Renal cortical epithelial cell (primary cell): ENCODE results near the gene KCNQ2. TPM values are rescaled to one million over a fixed set of nuclear protein-coding genes. Genes with fewer than 3 reads are reported as not detected.

Experiments used
- DNase-seq: peaks from one replicate; pipeline ENCODE4 v3.0.0-alpha.2; 2011; ENCODE audit warnings: low read depth
- total RNA-seq: library from RNA; depleted of rRNA; stranded (reverse); fragments of >200 nt; gene quantifications from 2 replicates; pipeline ENCODE4 v1.2.3, GENCODE V29; 2014

The KCNQ2 gene
- total RNA-seq, 1 donor from 2014 or later = not detected

DNA sequence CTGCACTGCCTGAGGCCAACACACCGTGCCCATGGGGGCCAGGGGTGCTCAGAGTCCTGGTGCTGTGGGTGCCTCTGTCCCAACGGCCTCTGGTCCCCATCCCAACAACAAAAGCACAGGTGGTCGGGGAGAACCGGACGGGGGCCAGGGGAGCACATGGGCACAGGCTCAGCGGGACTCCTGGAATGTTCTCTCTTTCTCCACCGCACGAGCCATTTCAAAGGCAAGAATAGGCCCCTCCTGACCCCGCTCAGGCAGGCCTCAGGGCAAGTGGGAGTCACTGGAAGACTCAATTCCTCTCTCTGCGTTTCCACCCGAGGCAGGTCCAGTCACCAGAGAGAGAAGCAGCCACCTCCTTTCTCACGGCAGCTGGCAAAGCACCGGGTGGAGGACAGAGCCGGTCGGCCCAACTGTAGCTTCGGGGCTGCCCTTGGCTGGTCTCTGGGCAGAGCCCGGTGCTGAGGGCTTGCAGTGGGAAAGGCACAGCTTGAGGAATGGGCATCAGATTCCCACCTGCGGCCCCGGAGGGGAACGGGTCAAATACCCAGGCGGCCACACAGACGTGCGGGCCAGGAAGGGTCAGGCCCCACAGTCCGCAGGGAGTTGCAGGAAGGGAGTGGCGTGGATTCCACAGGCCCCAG is 55.2 kb downstream of the KCNQ2 start:
- DNase-seq = no peak

DNA sequence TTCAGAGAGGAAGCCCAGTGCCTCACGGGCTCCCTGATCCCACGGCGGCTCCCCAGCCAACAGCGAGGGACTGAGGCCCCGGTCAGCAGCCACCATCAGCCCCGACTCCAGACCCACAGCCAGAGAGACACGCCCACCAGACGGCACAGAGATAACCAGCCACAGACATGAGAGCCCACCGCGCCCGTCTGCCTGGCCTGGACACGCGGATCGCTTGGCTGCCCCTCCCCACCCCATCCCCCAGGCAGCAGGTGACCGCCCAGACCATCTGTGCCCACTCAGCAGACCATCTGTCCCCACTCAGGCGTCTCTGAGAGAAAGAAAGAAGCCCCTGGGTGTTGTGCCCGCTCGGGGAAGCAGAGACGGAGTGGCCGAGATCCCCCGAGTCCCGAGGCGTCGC is 55.8 kb downstream of the KCNQ2 start:
- DNase-seq = no peak

DNA sequence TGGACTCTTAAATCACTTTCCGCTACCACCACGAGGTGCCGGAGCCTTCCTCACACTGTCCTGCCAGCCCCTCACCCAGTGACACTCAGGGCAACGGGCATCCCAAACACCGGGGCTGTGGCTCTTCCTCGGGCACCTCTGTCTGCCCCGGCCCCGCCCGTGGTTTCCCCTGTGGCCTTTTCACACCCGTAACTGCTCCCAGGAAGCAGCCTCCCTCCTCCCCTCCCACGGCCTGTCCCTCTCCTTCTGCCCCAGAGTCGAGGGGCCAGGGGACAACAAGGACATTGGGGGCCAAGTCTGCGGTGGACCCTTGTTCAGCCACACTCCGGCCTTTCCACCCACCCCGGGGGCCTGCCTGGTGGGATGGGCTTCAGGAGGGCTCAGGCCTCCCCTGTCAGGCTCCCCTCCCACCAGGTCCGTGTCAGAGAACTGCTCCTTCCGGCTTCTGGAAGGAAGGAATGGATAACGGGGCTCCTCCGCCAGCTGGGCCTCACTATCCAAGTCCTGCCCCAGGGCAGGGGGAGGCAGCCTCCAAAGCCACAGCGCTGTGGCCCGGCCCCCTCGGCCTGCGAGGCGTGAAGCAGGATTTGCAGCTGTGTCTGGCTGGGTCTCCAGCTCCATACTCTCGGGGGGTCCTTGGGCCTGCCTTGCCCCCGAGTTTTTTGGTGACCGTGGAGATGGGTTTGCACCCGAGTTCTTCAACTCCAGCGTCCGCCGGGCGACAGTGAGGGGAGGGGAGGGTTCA is 56.6 kb downstream of the KCNQ2 start:
- DNase-seq = no peak

DNA sequence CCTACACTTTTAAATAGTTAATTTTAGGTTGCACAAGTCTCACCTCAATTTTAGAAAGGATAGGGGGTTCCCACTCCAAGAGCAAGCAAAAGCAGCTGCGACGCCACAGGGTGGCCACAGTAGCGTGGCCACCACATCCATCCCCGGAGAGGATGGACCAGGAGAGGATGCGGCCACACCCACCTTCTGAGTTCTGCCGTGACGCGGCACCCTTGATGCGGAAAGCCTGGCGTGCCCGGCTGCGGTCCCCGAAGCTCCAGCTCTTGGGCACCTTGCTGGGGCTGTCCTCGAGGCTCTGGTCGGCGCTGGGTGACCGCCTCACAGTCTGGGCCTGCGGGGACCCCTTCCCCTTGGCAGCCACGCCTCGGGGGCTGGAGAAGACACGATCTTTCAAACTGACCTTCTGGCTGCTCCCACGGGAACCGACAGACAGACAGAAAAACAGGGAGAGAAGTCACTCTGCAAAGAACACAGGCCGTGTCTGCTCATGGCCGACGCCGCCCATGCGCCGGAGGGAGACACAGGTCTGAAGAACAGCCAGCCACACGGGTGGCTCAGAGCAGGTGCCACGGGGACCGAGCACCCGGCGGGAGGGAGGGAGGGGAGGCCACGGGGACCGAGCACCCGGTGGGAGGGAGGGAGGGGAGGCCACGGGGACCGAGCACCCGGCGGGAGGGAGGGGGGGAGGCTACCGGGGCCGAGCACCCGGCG is 57.6 kb downstream of the KCNQ2 start:
- DNase-seq = no peak

DNA sequence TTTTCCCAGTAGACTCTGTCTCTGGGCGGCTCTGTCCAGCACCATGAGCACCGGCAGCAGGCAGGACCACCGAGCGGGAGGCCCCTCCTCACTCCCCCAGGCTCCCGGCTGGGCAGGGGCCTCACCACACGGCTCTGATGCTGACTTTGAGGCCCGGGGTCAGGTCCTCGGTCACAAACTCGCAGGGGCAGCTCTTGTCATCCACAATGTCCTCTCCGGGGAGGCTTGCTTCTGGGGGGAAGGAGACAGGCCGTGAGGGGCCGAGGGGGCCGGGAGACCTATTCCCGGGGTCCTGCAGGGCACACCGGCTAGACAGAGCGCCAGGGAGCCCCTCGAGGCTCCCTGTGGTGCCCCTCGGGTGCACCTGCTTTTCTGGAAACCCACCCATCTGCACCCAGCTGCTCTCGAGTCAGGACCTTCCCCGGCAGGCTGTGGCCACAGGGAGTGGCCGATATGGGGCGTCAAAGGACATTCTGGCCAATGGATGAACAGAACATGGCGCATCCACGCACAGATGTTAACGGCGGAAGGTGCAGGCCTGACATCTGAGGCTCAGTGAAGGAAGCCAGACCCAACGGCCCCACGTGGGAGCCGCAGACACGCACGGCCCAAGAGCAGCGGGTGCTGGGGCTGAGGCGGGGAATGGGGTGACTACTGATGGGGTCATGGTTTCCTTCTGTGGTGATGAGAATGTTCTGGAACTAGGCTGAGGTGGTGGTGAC is 58.3 kb downstream of the KCNQ2 start:
- no peak for DNase-seq

DNA sequence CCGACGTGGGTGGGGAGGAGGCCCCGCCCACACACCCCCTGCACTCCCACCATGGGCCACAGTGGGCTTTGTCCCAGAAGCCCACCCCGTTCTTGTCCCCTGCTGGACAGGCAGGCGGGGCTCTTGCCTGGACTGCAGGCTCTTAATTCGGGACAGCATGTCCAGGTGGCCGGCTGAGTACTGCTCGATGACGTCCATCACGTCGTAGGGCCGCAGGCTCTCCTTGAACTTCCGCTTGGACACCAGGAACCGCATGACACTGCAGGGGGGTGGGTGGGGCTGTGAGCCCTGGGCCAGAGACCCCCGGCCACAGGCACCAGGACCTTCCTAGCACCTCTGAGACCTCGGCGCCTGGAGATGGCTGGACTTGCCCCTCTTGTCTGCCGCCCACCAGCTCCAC is 59.1 kb downstream of the KCNQ2 start:
- no peak for DNase-seq

DNA sequence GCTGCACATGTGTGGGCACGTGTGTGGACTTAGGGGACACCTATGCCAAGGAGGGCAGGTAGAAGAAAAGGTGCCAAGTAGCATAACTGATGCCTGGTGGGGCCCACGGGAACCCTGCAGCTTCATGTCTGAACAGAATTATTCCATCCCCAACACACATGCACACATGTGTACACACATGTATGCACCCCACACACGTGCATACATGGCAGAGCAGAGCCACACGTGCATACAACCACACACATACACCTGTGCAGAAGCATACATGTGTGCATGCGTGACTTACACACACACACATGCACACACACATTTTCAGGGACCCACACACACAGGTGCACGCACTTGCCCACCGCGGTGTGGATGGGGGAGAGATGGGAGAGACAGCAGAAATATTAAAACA is 59.6 kb downstream of the KCNQ2 start:
- DNase-seq = no peak

DNA sequence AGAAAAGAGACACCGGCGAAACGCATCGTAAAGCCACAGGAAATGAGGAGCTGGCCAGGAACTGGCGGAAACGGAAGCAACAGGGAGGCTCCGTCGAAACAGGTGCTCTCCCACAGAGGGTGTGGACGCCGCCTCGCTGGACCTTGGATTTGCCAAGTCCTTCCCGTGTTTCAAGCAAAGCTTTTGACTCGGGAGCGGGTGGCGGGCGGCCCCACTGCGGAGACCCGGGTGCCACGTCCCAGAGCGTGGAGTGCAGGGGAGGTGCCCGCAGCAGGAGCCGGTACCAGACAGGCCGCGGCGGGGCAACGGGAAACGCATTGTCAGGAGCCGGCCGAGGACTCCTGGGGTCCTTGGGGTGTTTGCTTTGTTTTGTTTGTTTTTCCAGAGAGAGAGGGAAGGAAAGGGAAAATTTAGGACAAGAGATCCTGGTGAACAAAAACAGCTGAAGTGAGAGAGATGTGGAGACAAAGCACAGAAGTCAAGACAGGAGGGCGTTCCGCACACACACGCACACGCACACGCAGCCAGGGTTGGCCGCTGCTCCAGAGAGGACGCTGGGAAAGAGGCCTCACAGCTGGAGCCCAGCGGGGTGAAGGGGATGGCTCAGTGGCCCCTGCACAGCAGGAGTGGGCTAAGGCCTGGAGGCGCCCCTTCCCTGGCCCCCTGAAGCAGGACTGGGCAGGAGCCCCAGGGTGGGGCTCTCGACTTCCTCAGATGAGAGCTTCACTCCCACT is 60.4 kb downstream of the KCNQ2 start:
- no peak for DNase-seq

DNA sequence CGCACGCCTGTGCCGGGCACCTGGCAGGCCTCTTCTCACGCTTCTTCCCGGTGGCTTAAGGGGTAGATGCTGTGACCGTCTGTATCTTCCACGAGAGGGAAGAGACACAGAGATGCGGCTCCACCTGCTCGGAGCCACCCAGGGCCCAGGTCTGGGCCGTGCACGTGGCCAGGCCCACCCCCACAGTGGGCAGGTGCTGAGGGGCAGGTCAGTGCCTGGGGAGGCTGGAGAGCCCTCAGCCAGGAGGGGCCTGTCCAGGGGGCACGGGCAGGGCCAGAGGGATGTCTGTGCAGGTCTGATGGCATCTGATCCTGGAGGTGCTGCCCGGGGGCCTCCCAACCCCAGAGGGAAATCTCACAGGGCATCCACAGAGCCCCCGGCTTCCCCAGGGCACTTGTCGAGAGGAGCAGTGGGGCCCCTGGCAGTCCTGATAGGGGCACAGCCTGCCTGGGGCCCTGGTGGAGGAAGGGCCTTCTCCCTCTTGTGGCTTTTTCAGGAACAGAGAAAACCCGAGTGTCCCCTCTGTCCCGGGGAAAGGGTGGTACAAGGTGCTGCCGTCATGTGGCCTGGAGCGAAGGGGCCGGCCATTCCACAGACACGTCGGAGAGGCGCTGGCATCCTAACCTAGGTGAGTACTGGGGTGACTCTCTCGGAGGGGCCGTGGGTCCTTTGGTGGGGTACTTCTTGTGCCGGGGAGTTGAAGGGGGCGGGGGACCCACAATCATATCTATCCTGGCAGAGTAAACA is 61.1 kb downstream of the KCNQ2 start:
- no peak for DNase-seq

DNA sequence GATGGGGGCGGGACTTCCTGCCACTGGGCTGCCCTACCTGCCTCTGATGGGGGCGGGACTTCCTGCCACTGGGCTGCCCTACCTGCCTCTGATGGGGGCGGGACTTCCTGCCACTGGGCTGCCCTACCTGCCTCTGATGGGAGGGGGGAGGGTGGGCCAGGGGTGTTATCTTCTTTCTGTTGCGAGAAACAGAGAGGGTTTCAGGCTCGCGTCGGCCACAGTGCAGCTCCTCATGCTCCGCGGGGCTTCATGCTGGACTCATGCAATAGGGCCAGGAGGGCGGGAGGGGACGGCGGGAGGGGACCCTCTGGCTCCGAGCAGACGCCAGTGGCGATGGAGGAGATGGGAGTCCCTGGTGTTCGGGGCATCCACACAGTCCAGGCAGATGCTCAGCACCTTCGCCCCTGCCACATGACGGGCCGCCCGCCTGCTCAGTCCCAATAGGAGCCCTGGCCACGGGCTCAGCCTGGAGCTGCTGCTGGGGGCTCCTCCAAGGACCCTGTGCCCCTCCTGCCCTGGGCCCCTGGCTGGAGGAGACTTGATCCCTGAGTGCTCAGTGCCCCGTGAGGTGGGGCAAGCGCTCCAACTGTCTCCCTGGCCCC is 62.5 kb downstream of the KCNQ2 start:
- no peak for DNase-seq

DNA sequence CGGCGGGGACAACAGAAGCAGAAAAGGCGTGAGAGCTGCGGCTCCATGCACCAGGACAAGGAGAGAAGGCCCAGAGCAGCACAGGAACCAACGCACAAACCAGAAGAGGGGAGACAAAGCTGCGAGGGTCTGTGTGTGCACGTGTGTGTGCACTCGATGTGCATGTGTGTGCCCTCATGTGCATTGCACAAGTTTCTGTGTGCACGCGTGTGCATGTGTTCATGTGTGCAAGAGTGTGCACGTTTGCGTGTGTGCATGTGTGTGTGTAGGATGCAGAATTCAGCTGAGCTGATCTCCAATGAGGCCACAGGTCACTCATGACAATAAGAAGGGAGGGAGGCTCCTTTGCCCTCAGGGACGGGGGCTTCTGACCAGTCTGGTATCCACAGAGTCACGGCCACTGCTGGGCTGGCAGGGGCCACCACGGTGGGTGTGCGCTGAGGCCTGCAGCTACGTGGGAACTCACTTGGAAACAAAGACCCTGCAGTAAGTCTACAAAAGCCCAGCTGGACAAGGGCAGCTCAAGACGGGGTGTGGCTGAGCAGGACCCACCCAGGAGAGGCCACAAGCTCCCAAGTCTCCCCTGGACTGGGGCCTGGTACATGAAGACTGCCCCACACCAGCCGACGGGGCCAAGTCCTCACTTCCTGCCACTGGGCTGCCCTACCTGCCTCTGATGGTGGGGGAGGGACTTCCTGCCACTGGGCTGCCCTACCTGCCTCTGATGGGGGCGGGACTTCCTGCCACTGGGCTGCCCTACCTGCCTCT is 63.2 kb downstream of the KCNQ2 start:
- DNase-seq = no peak

DNA sequence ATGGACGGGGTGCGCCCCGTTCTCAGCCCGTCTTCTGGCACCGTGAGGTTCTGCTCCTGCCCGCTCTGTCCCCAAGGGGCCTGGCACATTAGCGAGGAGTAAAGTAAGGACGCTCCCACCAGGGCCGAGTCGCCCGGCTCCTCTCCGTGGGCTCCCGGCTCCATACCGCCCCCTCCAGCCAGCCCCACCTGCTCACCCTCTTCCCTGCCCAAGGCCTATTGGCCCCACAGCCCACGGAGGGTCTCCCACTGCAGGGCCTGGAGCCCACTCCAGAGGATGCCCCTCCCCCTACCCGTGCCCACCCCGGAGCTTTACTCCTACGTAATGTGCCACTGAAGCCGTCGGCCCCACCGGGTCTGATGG is 63.8 kb downstream of the KCNQ2 start:
- DNase-seq = no peak

DNA sequence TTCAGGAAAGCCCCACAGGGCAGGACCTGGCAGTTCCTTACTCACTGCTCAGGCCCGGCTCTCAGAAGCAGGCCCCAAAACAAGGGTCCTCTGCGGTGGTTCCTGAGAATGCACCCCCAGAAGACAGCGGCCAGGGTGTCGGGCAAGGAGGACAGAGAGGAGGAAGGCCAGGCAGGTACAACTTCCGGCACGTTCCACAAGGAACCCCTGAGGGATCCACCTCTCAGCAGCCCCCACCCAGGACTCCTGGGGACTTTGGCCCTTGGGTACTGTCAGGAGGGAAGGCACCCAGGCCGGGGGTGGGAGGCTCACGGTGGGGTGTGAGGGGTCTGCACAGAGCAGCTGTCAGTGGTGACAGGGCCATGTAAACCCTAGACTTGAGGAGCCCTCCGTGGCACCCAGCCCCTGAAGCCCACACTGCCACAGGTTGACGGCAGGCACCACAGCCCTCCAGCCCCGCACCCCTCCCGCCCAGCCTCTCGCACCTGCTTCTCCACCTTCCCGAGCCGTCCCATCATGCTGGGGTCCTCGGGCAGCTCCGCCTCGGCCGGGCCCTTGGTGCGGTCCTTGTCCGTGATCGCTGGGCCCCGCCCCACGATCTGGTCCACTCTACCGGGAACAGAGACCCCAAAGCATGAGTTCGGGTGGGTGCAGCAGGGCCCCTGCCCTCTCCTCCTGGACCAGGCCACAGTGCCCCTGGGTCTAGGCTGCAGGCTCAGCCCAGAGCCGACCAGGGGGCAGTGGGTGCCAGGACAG is 64.3 kb downstream of the KCNQ2 start:
- DNase-seq = no peak

DNA sequence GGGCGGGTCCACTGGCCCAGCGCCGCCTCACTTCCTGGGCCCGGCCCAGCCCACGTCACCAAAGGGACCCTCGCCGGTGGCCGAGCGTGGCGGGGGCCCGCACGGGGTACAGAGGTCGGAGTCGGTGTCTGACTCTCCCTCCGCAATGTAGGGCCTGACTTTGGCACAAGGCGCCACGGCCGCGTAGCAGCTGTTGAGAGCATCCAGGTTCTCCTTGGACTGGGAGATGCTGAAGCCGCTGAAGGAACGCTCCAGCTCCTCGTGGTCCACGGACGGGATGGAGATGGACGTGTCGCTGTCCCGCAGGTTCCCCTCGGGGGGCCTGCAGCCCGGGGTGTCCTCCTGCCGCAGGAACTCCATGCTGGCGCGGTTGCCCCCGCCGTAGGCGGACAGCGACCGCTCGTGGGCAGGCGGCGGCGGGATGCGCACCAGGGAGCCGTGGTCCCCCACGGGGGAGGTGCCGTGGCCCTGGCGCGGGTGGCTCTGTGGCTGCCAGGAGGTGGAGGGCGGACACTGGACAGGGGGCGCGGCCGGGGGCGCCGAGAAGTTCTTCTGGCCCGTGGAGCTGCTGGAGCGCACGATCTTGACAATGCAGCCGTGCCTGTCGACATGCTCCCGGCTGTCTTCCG is 65.7 kb downstream of the KCNQ2 start:
- DNase-seq = no peak

DNA sequence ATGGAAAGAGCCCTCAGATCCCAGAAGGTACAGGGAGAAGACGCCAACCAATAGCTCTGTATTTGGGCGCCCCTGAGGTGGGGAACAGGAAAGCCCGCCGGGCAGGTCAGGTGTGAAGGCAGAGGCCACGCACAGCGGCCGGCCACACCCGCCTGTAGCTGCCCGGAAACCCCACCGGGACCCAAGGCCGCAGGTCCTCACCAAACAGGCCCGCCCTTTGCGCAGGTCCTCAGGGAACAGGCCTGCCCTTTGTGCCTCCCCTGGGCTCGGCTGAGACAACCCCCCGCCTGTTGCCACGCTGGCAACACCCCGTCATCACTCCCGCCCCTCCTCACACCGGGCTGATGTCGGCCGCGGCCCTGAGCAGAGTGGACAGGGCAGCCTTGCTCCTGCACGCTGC is 66.4 kb downstream of the KCNQ2 start:
- DNase-seq = no peak

DNA sequence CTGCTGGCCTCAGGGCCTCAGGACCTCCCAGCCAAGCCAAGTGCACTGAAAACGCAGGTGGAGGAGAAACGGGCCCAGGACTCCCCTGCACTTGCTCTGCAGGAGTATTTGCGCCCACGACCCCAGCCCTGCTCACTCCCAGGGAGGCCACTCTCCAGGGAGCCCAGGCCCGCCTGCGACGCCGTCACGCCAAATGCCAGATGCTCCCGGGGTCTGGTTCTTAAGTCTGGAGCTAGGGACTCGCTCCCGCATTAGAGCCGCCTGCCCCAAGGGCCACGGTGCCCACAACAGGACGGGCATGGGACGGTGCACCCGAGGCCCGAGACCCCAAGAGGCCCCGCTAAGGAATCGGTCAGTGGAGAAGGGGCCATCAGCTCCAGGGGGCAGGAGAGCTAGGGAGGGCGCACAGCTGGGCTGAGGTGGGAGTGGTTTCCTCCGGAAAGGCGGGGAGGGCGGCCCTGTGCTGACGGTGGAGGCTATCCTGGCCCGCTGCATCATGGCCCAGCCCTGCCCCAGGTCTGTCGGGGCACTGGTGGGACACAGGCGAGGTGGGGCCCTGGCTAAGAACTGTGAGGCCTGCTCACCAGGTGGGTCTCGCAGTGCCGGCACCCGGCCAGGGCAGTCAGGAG is 67.2 kb downstream of the KCNQ2 start:
- DNase-seq = no peak

DNA sequence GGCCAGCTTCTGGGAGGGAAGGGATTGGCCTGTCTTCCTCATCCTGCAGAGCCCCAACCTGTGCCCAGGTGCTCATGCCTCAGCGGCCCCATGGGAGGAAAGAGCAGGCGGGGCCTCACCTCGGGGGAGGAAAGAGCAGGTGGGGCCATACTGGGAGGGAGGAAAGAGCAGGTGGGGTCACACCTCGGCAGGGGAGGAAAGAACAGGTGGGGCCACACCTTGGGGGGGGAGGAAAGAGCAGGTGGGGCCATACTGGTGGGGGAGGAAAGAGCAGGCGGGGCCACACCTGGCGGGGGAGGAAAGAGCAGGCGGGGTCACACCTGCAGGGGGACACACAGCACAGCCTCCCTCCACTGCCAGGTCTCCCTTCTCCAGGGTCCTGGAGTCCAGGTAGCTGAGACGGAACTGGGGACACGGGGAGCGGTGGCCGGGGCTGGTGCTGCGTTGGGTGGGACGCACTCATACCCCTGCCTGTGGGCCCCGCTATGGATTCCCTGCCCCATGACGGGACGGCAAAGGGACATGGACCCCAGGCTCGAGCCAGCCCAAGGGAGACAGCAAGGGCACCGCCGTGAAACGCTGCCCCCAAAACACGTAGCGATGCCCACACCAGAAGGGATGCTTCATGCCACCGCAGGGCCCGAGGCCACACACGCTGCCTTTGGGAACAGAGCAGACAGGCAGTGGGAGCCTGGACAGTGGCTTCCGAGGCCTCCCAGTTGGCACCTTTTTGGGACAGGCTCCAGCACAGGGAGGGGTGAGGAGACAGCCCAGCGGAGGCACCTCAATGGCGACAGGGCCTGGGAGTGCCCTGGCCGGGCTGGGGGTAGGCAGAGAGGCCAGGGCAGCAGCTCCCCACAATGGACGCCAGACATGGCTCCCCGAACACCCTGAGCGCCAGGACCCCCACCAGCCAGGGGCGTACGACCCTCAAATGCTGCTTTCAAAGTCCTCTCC is 68.0 kb downstream of the KCNQ2 start:
- DNase-seq = no peak
